ENCODE results near the gene MMS22L.

Gene MMS22L

GRCh38 chr6:97136626-97137358, 146.2 kb downstream of the MMS22L start:
- DNase-seq: no peak

- DNase-seq: no peak
Measured at GRCh38 chr6:97133067-97133466, 149.9 kb downstream of the MMS22L start.

- DNase-seq: no peak
Measured at GRCh38 chr6:97129106-97129505, 153.9 kb downstream of the MMS22L start.

- DNase-seq: no peak
Measured at GRCh38 chr6:97128507-97128906, 154.5 kb downstream of the MMS22L start.

GRCh38 chr6:97123652-97124051, 159.4 kb downstream of the MMS22L start:
- peak; percentile 58 to 67 for DNase-seq

- peak in 1 of 2 experiments; percentile 24 for DNase-seq
Measured at GRCh38 chr6:97123112-97123511, 159.9 kb downstream of the MMS22L start.

GRCh38 chr6:97120511-97120910, 162.5 kb downstream of the MMS22L start:
- DNase-seq: no peak

GRCh38 chr6:97114645-97115044, 168.4 kb downstream of the MMS22L start:
- DNase-seq: no peak

GRCh38 chr6:97113170-97113569, 169.8 kb downstream of the MMS22L start:
- no peak for DNase-seq

- DNase-seq: no peak
Measured at GRCh38 chr6:97111243-97111642, 171.8 kb downstream of the MMS22L start.

GRCh38 chr6:97110626-97111025, 172.4 kb downstream of the MMS22L start:
- DNase-seq: no peak

GRCh38 chr6:97110149-97110548, 172.9 kb downstream of the MMS22L start:
- DNase-seq: no peak

GRCh38 chr6:97109444-97109843, 173.6 kb downstream of the MMS22L start:
- no peak for DNase-seq

- no peak for DNase-seq
Measured at GRCh38 chr6:97102145-97102790, 180.7 kb downstream of the MMS22L start.

GRCh38 chr6:97100696-97101095, 182.3 kb downstream of the MMS22L start:
- no peak for DNase-seq

GRCh38 chr6:97097068-97098047, 185.7 kb downstream of the MMS22L start:
- DNase-seq: no peak

- no peak for DNase-seq
Measured at GRCh38 chr6:97095311-97095850, 187.6 kb downstream of the MMS22L start.

- DNase-seq: no peak
Measured at GRCh38 chr6:97094376-97094775, 188.6 kb downstream of the MMS22L start.

GRCh38 chr6:97092673-97093305, 190.2 kb downstream of the MMS22L start:
- no peak for DNase-seq
